ENCODE measurements around the gene LRRC8D.

Gene LRRC8D

GRCh38 chr1:89953131-89953626, 132.3 kb downstream of the LRRC8D start:
- Histone ChIP-seq H4K20me1 (ENCODE audit: low read depth, low read length) (no peaks in the 10 kb centered on the region), H3K4me2 (ENCODE audit: low read depth, low read length, poor library complexity, severe bottlenecking) (no peak overlapping the region), H3K27ac (ENCODE audit: low read depth, low read length) (no peak overlapping the region), H3F3A (ENCODE audit: insufficient read depth) (no peaks in the 10 kb centered on the region), H3K36me3 (ENCODE audit: low read length) (no peaks in the 10 kb centered on the region), H3K79me2 (ENCODE audit: insufficient read depth, low read length) (no peaks in the 10 kb centered on the region), H3K27me3 (ENCODE audit: low read length) (no peaks in the 10 kb centered on the region), H3K9me2 (replicated peaks; ENCODE audit: insufficient read depth, low read length) (no peaks in the 10 kb centered on the region), H2AFZ (ENCODE audit: low read depth, low read length, severe bottlenecking) (no peak overlapping the region), H3K4me3 (ENCODE audit: insufficient read depth, low read length, poor library complexity, severe bottlenecking) (no peak overlapping the region), H3K9ac (ENCODE audit: low read length) (no peak overlapping the region), H3K9me3 (ENCODE audit: insufficient read depth, low read length) (no peaks in the 10 kb centered on the region)
- TF ChIP-seq CTCF (IDR thresholded peaks at IDR 0.05; ENCODE audit: insufficient read depth, low read length, poor library complexity, severe bottlenecking) (no peak), EZH2phosphoT487 (conservative IDR thresholded peaks at IDR 0.05; ENCODE audit: low read length) (no peak)

GRCh38 chr1:89953929-89954328, 133.1 kb downstream of the LRRC8D start:
- Histone ChIP-seq H2AFZ (ENCODE audit: low read depth, low read length, severe bottlenecking) (no peak overlapping the region), H3K9me2 (replicated peaks; ENCODE audit: insufficient read depth, low read length) (no peaks in the 10 kb centered on the region), H3K79me2 (ENCODE audit: insufficient read depth, low read length) (no peaks in the 10 kb centered on the region), H3F3A (ENCODE audit: insufficient read depth) (no peaks in the 10 kb centered on the region), H3K9me3 (ENCODE audit: insufficient read depth, low read length) (no peaks in the 10 kb centered on the region), H3K36me3 (ENCODE audit: low read length) (no peaks in the 10 kb centered on the region), H3K27me3 (ENCODE audit: low read length) (no peaks in the 10 kb centered on the region), H3K27ac (ENCODE audit: low read depth, low read length) (no peak overlapping the region), H4K20me1 (ENCODE audit: low read depth, low read length) (no peaks in the 10 kb centered on the region), H3K4me3 (ENCODE audit: insufficient read depth, low read length, poor library complexity, severe bottlenecking) (no peak overlapping the region), H3K4me2 (ENCODE audit: low read depth, low read length, poor library complexity, severe bottlenecking) (no peak overlapping the region), H3K9ac (ENCODE audit: low read length) (no peak overlapping the region)
- no peak for TF ChIP-seq CTCF (IDR thresholded peaks at IDR 0.05; ENCODE audit: insufficient read depth, low read length, poor library complexity, severe bottlenecking)
- no peak for TF ChIP-seq EZH2phosphoT487 (conservative IDR thresholded peaks at IDR 0.05; ENCODE audit: low read length)

DNA sequence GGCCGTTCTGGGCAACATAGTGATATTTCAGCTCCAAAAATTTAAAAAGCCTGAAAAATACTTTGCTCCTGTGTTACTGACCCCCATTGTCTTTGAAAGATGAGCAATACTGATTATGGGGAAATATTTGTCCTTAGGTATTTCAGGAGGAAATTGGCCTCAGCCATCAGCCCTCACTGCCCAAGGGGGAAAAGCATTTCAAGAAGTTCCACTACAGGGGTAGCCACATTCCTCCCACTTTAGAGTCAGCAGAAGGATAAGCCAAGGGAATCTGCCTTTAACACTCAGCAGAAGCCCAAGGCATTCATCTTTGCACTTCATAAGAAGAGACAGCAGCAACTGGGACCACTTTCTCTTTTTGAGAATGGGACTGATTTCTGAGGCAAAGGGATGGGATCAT, 133.6 kb downstream of the LRRC8D start:
- Histone ChIP-seq H3K9me3 (ENCODE audit: insufficient read depth, low read length) (no peaks in the 10 kb centered on the region), H3K79me2 (ENCODE audit: insufficient read depth, low read length) (no peaks in the 10 kb centered on the region), H3K27me3 (ENCODE audit: low read length) (no peaks in the 10 kb centered on the region), H2AFZ (ENCODE audit: low read depth, low read length, severe bottlenecking) (no peak overlapping the region), H3F3A (ENCODE audit: insufficient read depth) (no peaks in the 10 kb centered on the region), H4K20me1 (ENCODE audit: low read depth, low read length) (no peaks in the 10 kb centered on the region), H3K9ac (ENCODE audit: low read length) (no peak overlapping the region), H3K4me3 (ENCODE audit: insufficient read depth, low read length, poor library complexity, severe bottlenecking) (no peak overlapping the region), H3K9me2 (replicated peaks; ENCODE audit: insufficient read depth, low read length) (no peaks in the 10 kb centered on the region), H3K27ac (ENCODE audit: low read depth, low read length) (no peak overlapping the region), H3K4me2 (ENCODE audit: low read depth, low read length, poor library complexity, severe bottlenecking) (no peak overlapping the region), H3K36me3 (ENCODE audit: low read length) (no peaks in the 10 kb centered on the region)
- TF ChIP-seq EZH2phosphoT487 (conservative IDR thresholded peaks at IDR 0.05; ENCODE audit: low read length): no peak
- no peak for TF ChIP-seq CTCF (IDR thresholded peaks at IDR 0.05; ENCODE audit: insufficient read depth, low read length, poor library complexity, severe bottlenecking)

Measured in SU-DHL-6 (cell line).